ENCODE measurements around the gene RAPGEF3. TPM values are rescaled to one million over a fixed set of nuclear protein-coding genes. Genes with fewer than 3 reads are reported as not detected.
A peak's percentile ranks its signal among the peaks of the same experiment; 100 is the strongest.

RAPGEF3 gene
- total and polyA plus RNA-seq, 2 donors (not counting 1 experiment from before 2014, with no cell fraction given): 1.8 to 5.2 TPM

DNA sequence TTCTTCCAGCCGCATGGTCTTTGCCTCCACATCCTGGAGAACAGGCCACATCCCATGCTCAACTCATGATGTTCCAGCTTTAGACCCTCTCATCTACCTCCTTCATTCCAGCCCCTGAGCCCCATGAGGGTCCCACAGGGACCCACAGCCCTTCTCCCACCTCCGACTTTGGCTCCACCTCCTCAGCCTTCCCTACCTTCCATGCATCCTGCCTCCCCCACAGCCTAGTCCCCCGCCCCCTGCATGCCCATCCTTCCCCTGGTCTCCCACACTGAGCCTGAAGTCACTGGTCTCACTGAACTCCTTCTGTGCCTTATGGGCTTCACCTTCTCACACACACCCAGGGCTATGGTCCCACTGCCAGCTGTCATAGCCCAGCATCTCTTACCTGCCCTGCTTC is 9.8 kb downstream of the RAPGEF3 start:
- 95% methylated on average over 3 of the region's 3 CpGs for WGBS (ENCODE audit: insufficient coverage)
- DNase-seq (no peak), ATAC-seq (ENCODE audit: low read depth) (no peak)
- no peaks in the 10 kb centered on the region for H3K36me3 ChIP-seq (replicated peaks in 1 of 2; ENCODE audit: control extremely low read depth in 1 of 2, control insufficient read depth in 1 of 2, extremely low read depth in 1 of 2, insufficient read depth in 2 of 2, low read length in 1 of 2)
- Mint-ChIP-seq H3K4me1 (peaks cover 57% of the 10 kb centered on the region), H3K9me3 (ENCODE audit: insufficient read depth) (no peaks in the 10 kb centered on the region), H3K27ac (peak overlapping the region; percentile 29), H3K27me3 (no peaks in the 10 kb centered on the region), H3K4me3 (no peak overlapping the region)
- intact Hi-C loops (cut with micrococcal nuclease): no loop called here
- ChIA-PET CTCF (interaction anchor here (11.7 to 15.0 kb wide), 2 partner anchors 8 to 21 kb away, joined by 452 to 515 read pairs; partner anchors contain the start of genes RAPGEF3 and SLC48A1), POLR2A (no interaction called here)
- H3K9me3 ChIP-seq (ENCODE audit: control extremely low read depth in 1 of 3, control insufficient read depth in 2 of 3, insufficient read depth in 1 of 3, low read length in 2 of 3): no peaks in the 10 kb centered on the region
- H4K20me1 ChIP-seq (ENCODE audit: control insufficient read depth, insufficient read depth, low read length, poor library complexity, severe bottlenecking): no peaks in the 10 kb centered on the region
- no peak overlapping the region for H3K4me3 ChIP-seq (ENCODE audit: control extremely low read depth in 1 of 5, extremely low read depth in 1 of 5, insufficient read depth in 1 of 5, low read depth in 2 of 5, low read length in 4 of 5)
- no peak overlapping the region for H3K27ac ChIP-seq (ENCODE audit: low read length in 2 of 2)
- H3K4me1 ChIP-seq (ENCODE audit: control insufficient read depth in 2 of 2, insufficient read depth in 2 of 2, low read length in 2 of 2): peaks cover 26 to 44% of the 10 kb centered on the region in 2 donors
- no peak overlapping the region for H3K4me2 ChIP-seq (replicated peaks; ENCODE audit: low read depth, low read length, poor library complexity, severe bottlenecking)
- no peaks in the 10 kb centered on the region for H3K27me3 ChIP-seq (replicated peaks in 1 of 4; ENCODE audit: control extremely low read depth in 1 of 4, control insufficient read depth in 3 of 4, insufficient read depth in 4 of 4, low read length in 3 of 4)
- H2AFZ ChIP-seq (ENCODE audit: insufficient read depth, low read depth, low read length, poor library complexity, severe bottlenecking): no peak overlapping the region
- no peaks in the 10 kb centered on the region for H3K79me2 ChIP-seq (ENCODE audit: control insufficient read depth, insufficient read depth, low read length)
- no peak overlapping the region for H3K9ac ChIP-seq (ENCODE audit: low read length)
- TF ChIP-seq, protein P1, sequence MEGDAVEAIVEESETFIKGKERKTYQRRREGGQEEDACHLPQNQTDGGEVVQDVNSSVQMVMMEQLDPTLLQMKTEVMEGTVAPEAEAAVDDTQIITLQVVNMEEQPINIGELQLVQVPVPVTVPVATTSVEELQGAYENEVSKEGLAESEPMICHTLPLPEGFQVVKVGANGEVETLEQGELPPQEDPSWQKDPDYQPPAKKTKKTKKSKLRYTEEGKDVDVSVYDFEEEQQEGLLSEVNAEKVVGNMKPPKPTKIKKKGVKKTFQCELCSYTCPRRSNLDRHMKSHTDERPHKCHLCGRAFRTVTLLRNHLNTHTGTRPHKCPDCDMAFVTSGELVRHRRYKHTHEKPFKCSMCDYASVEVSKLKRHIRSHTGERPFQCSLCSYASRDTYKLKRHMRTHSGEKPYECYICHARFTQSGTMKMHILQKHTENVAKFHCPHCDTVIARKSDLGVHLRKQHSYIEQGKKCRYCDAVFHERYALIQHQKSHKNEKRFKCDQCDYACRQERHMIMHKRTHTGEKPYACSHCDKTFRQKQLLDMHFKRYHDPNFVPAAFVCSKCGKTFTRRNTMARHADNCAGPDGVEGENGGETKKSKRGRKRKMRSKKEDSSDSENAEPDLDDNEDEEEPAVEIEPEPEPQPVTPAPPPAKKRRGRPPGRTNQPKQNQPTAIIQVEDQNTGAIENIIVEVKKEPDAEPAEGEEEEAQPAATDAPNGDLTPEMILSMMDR (IDR thresholded peaks at IDR 0.05): no peak
- no peak for TF ChIP-seq EZH2 (IDR thresholded peaks at IDR 0.05; ENCODE audit: borderline replicate concordance, insufficient read depth, low read depth, low read length, poor library complexity, severe bottlenecking)

DNA sequence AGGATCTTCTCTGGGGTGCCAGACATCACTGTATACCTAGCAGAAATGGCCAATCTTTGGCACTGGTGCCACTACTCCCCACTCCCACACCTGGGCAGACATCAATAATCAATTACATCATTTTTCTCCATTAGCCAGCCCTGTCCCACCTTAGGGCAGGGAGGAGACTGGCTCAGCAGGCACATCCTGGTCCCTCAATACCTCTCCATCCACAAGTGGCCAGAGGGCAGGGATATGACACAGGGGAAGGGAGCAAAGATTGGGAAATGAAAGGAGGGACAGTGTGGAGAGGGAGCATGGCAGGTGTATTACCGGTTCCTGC is 10.2 kb downstream of the RAPGEF3 start:
- 100% methylated on average over 1 of the region's 1 CpG for WGBS (ENCODE audit: insufficient coverage)
- no peak overlapping the region for H3K4me2 ChIP-seq (replicated peaks; ENCODE audit: low read depth, low read length, poor library complexity, severe bottlenecking)
- ATAC-seq (ENCODE audit: low read depth) (no peak), DNase-seq (no peak)
- no peak overlapping the region for H3K9ac ChIP-seq (ENCODE audit: low read length)
- H3K9me3 Mint-ChIP-seq (ENCODE audit: insufficient read depth): no peaks in the 10 kb centered on the region
- H4K20me1 ChIP-seq (ENCODE audit: control insufficient read depth, insufficient read depth, low read length, poor library complexity, severe bottlenecking): no peaks in the 10 kb centered on the region
- no peaks in the 10 kb centered on the region for H3K9me3 ChIP-seq (ENCODE audit: control extremely low read depth in 1 of 3, control insufficient read depth in 2 of 3, insufficient read depth in 1 of 3, low read length in 2 of 3)
- TF ChIP-seq, protein P1 (IDR thresholded peaks at IDR 0.05): no peak
- TF ChIP-seq EZH2 (IDR thresholded peaks at IDR 0.05; ENCODE audit: borderline replicate concordance, insufficient read depth, low read depth, low read length, poor library complexity, severe bottlenecking): no peak
- no peak overlapping the region for H3K4me3 Mint-ChIP-seq
- H3K27me3 Mint-ChIP-seq: no peaks in the 10 kb centered on the region
- no peaks in the 10 kb centered on the region for H3K36me3 ChIP-seq (replicated peaks in 1 of 2; ENCODE audit: control extremely low read depth in 1 of 2, control insufficient read depth in 1 of 2, extremely low read depth in 1 of 2, insufficient read depth in 2 of 2, low read length in 1 of 2)
- H2AFZ ChIP-seq (ENCODE audit: insufficient read depth, low read depth, low read length, poor library complexity, severe bottlenecking): no peak overlapping the region
- POLR2A ChIA-PET: no interaction called here
- no peak overlapping the region for H3K4me3 ChIP-seq (ENCODE audit: control extremely low read depth in 1 of 5, extremely low read depth in 1 of 5, insufficient read depth in 1 of 5, low read depth in 2 of 5, low read length in 4 of 5)
- CTCF ChIA-PET: interaction anchor here (1.9 to 15.0 kb wide), 4 partner anchors 9 to 90 kb away, joined by 11 to 515 read pairs (median 361); partner anchors contain the start of genes RAPGEF3, RPAP3 and SLC48A1
- H3K27me3 ChIP-seq (replicated peaks in 1 of 4; ENCODE audit: control extremely low read depth in 1 of 4, control insufficient read depth in 3 of 4, insufficient read depth in 4 of 4, low read length in 3 of 4): no peaks in the 10 kb centered on the region
- intact Hi-C loops (cut with micrococcal nuclease): no loop called here
- H3K27ac ChIP-seq (ENCODE audit: low read length in 2 of 2): no peak overlapping the region
- H3K4me1 Mint-ChIP-seq: peaks cover 53% of the 10 kb centered on the region
- H3K79me2 ChIP-seq (ENCODE audit: control insufficient read depth, insufficient read depth, low read length): no peaks in the 10 kb centered on the region
- H3K4me1 ChIP-seq (ENCODE audit: control insufficient read depth in 2 of 2, insufficient read depth in 2 of 2, low read length in 2 of 2): peaks cover 22 to 40% of the 10 kb centered on the region in 2 donors
- peak overlapping the region; percentile 65 for H3K27ac Mint-ChIP-seq
